Upper lobe of left lung (tissue), 4 donors: ENCODE results near the gene LHFPL3.

Experiments
- EP300 ChIP-seq, 4 donors: sonication (generic); formaldehyde crosslinking; IDR thresholded peaks; one replicate each; pipeline ENCODE4 v1.5.1; 2017; ENCODE audit warnings: antibody characterized with exemption in 4 of 4, control low read depth in 2 of 4
- POLR2A ChIP-seq, 4 donors: fragments of 450-650 bp; IDR thresholded peaks; one replicate each; pipeline ENCODE4 v1.5.1; 2016 to 2017; ENCODE audit warnings: antibody characterized with exemption in 4 of 4, mild to moderate bottlenecking in 2 of 4
- TF ChIP-seq, protein P1 (sequence below), 6 experiments: fragments of 450-650 bp in 4 of 6; fragments of 200-600 bp in 2 of 6; sonication (generic) in 2 of 6; IDR thresholded peaks; one replicate each; pipeline ENCODE4 v1.5.1; 2016 to 2019; ENCODE audit warnings: antibody characterized with exemption in 6 of 6

DNA sequence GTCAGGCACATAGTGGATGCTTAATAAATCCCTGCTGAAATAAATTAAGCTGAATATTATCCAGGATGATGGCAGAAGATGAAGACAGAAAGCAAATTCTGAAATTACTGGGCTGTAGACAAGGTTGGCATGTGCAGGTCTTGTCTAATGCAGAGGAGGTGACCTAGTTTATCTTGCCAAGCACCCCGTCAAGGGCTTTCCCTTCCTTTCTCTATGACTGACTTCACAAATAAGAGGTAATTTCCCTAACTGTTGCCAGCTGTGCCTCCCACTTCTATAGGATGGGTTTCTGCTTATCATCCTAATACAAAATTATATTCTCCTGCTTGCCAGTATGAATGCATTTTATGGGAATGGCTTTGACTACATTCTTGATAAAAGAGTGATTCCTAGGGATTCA, 38.0 kb downstream of the LHFPL3 start:
- TF ChIP-seq, protein P1, sequence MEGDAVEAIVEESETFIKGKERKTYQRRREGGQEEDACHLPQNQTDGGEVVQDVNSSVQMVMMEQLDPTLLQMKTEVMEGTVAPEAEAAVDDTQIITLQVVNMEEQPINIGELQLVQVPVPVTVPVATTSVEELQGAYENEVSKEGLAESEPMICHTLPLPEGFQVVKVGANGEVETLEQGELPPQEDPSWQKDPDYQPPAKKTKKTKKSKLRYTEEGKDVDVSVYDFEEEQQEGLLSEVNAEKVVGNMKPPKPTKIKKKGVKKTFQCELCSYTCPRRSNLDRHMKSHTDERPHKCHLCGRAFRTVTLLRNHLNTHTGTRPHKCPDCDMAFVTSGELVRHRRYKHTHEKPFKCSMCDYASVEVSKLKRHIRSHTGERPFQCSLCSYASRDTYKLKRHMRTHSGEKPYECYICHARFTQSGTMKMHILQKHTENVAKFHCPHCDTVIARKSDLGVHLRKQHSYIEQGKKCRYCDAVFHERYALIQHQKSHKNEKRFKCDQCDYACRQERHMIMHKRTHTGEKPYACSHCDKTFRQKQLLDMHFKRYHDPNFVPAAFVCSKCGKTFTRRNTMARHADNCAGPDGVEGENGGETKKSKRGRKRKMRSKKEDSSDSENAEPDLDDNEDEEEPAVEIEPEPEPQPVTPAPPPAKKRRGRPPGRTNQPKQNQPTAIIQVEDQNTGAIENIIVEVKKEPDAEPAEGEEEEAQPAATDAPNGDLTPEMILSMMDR (IDR thresholded peaks at IDR 0.05), result no peak
- TF ChIP-seq EP300 (IDR thresholded peaks at IDR 0.05) (no peak), POLR2A (IDR thresholded peaks at IDR 0.05) (no peak)
